ENCODE results near the gene CEMP1.

Gene CEMP1

GRCh38 chr16:2511128-2511800 is 19.9 kb downstream of the CEMP1 start:
- H3K4me1 ChIP-seq (ENCODE audit: insufficient read depth, low read length) = peaks cover 29% of the 10 kb centered on the region
- H3K36me3 ChIP-seq (ENCODE audit: insufficient read depth, low read length) = peaks cover 2% of the 10 kb centered on the region
- no peaks in the 10 kb centered on the region for H3K9me3 ChIP-seq (ENCODE audit: low read length)
- H3K4me3 ChIP-seq (ENCODE audit: low read length) = no peak overlapping the region
- H2AFZ ChIP-seq (ENCODE audit: low read depth, low read length) = no peak overlapping the region
- no peaks in the 10 kb centered on the region for H3K27me3 ChIP-seq (ENCODE audit: insufficient read depth, low read length)

DNA sequence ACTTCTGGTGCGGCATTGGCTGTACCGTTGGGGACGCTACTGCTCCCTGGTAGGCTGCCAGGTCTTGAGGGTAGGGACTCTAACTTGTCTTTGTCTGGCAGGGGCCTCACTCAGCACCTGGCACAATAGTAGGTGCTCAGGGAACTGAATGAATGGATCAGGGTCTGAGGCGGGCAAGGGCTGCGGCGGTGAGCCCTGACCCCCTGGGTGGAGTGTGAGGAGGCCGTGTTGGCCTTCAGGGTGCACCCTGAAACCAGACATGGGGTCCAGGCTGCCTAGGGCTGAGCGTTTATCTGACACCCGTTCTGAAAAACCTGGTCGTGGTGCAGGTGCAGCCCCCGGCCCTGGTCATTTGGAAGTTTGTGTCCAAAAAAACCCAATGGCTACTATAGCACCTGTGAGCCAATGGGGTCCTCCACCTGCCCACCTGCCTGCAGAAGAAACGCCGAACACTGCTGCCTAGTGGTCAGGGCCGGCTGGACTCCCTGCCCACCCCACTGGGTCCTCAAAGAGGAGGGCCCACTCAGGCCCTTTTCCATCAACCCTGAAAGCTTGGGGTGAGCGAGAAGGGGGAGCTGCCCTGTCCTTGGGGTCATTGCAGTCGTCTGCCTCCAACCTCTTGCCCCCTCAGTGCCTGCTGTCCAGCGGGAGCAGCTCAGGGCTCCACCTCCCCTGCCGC is 22.3 kb downstream of the CEMP1 start:
- Histone ChIP-seq H3K27me3 (ENCODE audit: insufficient read depth, low read length) (no peaks in the 10 kb centered on the region), H2AFZ (ENCODE audit: low read depth, low read length) (no peak overlapping the region), H3K9me3 (ENCODE audit: low read length) (no peaks in the 10 kb centered on the region), H3K36me3 (ENCODE audit: insufficient read depth, low read length) (no peaks in the 10 kb centered on the region), H3K4me3 (ENCODE audit: low read length) (no peak overlapping the region), H3K4me1 (ENCODE audit: insufficient read depth, low read length) (peaks cover 14% of the 10 kb centered on the region)

DNA sequence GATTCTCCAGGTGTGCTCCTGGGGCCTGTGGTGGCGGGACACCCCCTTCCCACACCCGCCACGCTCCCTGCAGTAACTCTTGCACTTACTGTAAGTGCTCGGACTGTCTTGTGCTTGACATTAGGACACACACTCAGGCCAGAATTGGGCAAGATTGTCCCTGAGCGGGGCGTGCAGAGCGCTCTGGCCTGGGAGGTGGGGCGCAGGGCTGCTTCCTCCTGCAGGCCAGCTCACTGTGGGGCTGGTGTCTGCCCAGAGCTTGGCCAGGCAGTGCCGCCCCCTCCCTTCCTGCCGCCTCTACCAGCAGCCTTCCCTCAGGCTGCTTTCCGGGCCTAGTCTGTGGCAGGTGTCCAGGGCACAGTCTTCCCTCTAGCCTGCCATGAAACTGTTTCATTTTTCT is 23.5 kb downstream of the CEMP1 start:
- Histone ChIP-seq H3K9me3 (ENCODE audit: low read length) (no peaks in the 10 kb centered on the region), H3K36me3 (ENCODE audit: insufficient read depth, low read length) (no peaks in the 10 kb centered on the region), H2AFZ (ENCODE audit: low read depth, low read length) (no peak overlapping the region), H3K4me1 (ENCODE audit: insufficient read depth, low read length) (peaks cover 7% of the 10 kb centered on the region), H3K27me3 (ENCODE audit: insufficient read depth, low read length) (no peaks in the 10 kb centered on the region), H3K4me3 (ENCODE audit: low read length) (no peak overlapping the region)

- H3K36me3 ChIP-seq (ENCODE audit: insufficient read depth, low read length) = no peaks in the 10 kb centered on the region
- no peak overlapping the region for H2AFZ ChIP-seq (ENCODE audit: low read depth, low read length)
- no peaks in the 10 kb centered on the region for H3K27me3 ChIP-seq (ENCODE audit: insufficient read depth, low read length)
- H3K4me3 ChIP-seq (ENCODE audit: low read length) = no peak overlapping the region
- no peaks in the 10 kb centered on the region for H3K9me3 ChIP-seq (ENCODE audit: low read length)
- peaks cover 6% of the 10 kb centered on the region for H3K4me1 ChIP-seq (ENCODE audit: insufficient read depth, low read length)
These were observed 24.1 kb downstream of the CEMP1 start for GRCh38 chr16:2507052-2507659.

DNA sequence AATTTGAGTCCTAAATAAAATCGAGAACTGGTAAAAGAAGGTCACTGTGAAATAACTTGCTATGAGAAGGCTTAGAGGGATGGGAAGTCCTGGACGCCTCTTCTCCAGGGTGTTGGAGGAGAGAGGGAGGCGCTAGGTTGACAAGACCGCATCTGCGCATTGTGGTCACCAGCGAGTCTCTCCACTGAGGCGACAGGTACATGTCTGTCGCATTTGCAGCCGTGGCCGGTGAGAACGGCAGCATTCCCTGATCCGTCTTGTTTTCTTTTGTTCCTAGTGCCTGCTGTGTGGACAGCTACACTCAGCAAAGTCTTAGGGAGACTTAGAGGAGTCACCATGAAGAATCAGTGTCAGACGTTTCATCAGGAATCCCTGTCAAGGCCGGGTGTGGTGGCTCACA is 25.5 kb downstream of the CEMP1 start:
- no peak overlapping the region for H3K4me3 ChIP-seq (ENCODE audit: low read length)
- no peaks in the 10 kb centered on the region for H3K36me3 ChIP-seq (ENCODE audit: insufficient read depth, low read length)
- H3K27me3 ChIP-seq (ENCODE audit: insufficient read depth, low read length) = no peaks in the 10 kb centered on the region
- H3K4me1 ChIP-seq (ENCODE audit: insufficient read depth, low read length) = peaks cover 18% of the 10 kb centered on the region
- H2AFZ ChIP-seq (ENCODE audit: low read depth, low read length) = no peak overlapping the region
- no peaks in the 10 kb centered on the region for H3K9me3 ChIP-seq (ENCODE audit: low read length)

GRCh38 chr16:2501946-2502895 is 29.0 kb downstream of the CEMP1 start:
- Histone ChIP-seq H3K36me3 (ENCODE audit: insufficient read depth, low read length) (peaks cover 8% of the 10 kb centered on the region), H3K9me3 (ENCODE audit: low read length) (no peaks in the 10 kb centered on the region), H2AFZ (ENCODE audit: low read depth, low read length) (peak overlapping the region; percentile 15), H3K4me3 (ENCODE audit: low read length) (no peak overlapping the region), H3K27me3 (ENCODE audit: insufficient read depth, low read length) (no peaks in the 10 kb centered on the region), H3K4me1 (ENCODE audit: insufficient read depth, low read length) (peaks cover 13% of the 10 kb centered on the region)

DNA sequence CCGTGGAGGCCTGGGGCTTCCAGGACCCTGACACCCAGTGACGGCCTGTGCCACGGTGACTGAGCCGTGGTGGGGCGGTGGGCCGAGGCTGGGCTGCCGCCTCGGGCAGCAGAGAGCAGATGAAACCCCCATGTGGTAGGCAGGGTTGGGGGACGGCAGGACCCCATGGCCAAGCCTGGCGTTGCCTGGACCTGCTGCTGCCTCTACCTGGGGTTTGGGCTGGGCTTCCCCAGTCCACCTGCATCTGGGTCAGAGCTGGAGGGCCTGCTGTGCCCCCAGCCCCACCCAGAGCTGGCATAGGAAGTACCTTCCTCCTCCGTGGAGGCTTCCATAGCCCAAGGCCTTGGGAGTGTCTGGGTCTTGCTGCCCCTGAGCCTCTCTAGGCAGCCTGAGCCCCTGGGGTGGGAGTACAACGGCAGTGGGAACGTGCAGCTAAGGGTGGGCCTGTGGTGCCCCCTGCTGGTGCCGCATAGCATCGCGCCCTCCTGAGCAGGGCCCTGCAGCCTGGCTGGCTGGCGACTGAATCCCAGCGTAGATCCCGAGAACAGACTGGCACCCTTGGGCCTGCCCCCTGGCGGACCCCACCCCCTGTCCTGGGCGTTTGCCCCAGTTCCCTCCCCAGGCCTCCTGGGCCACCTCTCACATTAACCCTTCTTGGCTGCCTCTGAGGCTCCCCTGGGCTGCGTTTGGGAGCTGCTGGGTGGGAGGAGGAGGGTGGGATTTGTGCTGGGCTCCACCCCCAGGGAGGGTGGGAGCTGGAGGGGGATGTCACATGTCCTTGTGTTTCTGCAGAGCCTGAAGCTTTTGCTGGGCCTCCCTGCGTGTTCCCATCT is 30.1 kb downstream of the CEMP1 start:
- H3K9me3 ChIP-seq (ENCODE audit: low read length) = no peaks in the 10 kb centered on the region
- peak overlapping the region; percentile 28 for H3K4me3 ChIP-seq (ENCODE audit: low read length)
- peaks cover 19% of the 10 kb centered on the region for H3K36me3 ChIP-seq (ENCODE audit: insufficient read depth, low read length)
- peak overlapping the region; percentile 15 for H2AFZ ChIP-seq (ENCODE audit: low read depth, low read length)
- H3K27me3 ChIP-seq (ENCODE audit: insufficient read depth, low read length) = no peaks in the 10 kb centered on the region
- peaks cover 13% of the 10 kb centered on the region for H3K4me1 ChIP-seq (ENCODE audit: insufficient read depth, low read length)

GRCh38 chr16:2500430-2500917 is 30.7 kb downstream of the CEMP1 start:
- no peaks in the 10 kb centered on the region for H3K27me3 ChIP-seq (ENCODE audit: insufficient read depth, low read length)

DNA sequence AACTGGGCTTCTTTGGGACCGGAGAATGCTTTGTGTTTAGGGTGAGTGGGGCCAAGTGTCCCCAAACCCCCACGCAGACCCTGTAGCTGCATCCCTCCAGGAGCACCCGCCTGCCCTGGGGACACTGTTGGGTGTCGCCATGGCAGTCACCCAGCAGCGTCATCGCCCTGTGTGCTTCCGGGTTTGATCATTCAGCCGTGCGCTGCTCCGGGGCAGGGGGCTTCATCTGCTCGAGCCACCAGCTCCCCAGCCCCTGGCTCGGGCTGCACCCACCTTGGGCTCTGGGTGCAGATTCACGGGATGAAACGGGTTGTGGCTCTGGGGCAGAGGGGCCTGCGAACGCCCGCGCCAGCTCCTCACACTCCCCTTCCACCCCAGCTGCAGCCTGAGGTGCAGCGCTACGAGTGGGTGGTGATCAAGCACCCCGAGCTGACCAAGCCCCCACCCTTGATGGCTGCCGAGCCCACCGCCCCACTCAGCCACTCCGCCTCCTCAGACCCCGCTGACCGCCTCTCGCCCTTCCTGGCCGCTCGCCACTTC is 31.2 kb downstream of the CEMP1 start:
- no peaks in the 10 kb centered on the region for H3K27me3 ChIP-seq (ENCODE audit: insufficient read depth, low read length)
- peaks cover 13% of the 10 kb centered on the region for H3K4me1 ChIP-seq (ENCODE audit: insufficient read depth, low read length)
- peaks cover 22% of the 10 kb centered on the region for H3K36me3 ChIP-seq (ENCODE audit: insufficient read depth, low read length)
- H3K4me3 ChIP-seq (ENCODE audit: low read length) = no peak overlapping the region
- no peaks in the 10 kb centered on the region for H3K9me3 ChIP-seq (ENCODE audit: low read length)
- H2AFZ ChIP-seq (ENCODE audit: low read depth, low read length) = no peak overlapping the region

More at GRCh38 chr16:2500430-2500917, 30.7 kb downstream of the CEMP1 start:
- H3K4me1 ChIP-seq (ENCODE audit: insufficient read depth, low read length) = peaks cover 13% of the 10 kb centered on the region
- H2AFZ ChIP-seq (ENCODE audit: low read depth, low read length) = no peak overlapping the region
- peaks cover 22% of the 10 kb centered on the region for H3K36me3 ChIP-seq (ENCODE audit: insufficient read depth, low read length)
- H3K9me3 ChIP-seq (ENCODE audit: low read length) = no peaks in the 10 kb centered on the region
- no peak overlapping the region for H3K4me3 ChIP-seq (ENCODE audit: low read length)

GRCh38 chr16:2499454-2499853 is 31.8 kb downstream of the CEMP1 start:
- H3K27me3 ChIP-seq (ENCODE audit: insufficient read depth, low read length) = no peaks in the 10 kb centered on the region
- peaks cover 13% of the 10 kb centered on the region for H3K4me1 ChIP-seq (ENCODE audit: insufficient read depth, low read length)
- no peaks in the 10 kb centered on the region for H3K9me3 ChIP-seq (ENCODE audit: low read length)
- H3K4me3 ChIP-seq (ENCODE audit: low read length) = no peak overlapping the region
- no peak overlapping the region for H2AFZ ChIP-seq (ENCODE audit: low read depth, low read length)
- H3K36me3 ChIP-seq (ENCODE audit: insufficient read depth, low read length) = peaks cover 22% of the 10 kb centered on the region

- Histone ChIP-seq H2AFZ (ENCODE audit: low read depth, low read length) (no peak overlapping the region), H3K36me3 (ENCODE audit: insufficient read depth, low read length) (peaks cover 22% of the 10 kb centered on the region), H3K9me3 (ENCODE audit: low read length) (no peaks in the 10 kb centered on the region), H3K4me1 (ENCODE audit: insufficient read depth, low read length) (peaks cover 13% of the 10 kb centered on the region), H3K4me3 (ENCODE audit: low read length) (no peak overlapping the region), H3K27me3 (ENCODE audit: insufficient read depth, low read length) (no peaks in the 10 kb centered on the region)
These were observed 32.5 kb downstream of the CEMP1 start for GRCh38 chr16:2498531-2499253.
